Measurements from ENCODE around the gene OR52K1.
"Not testable (repeated sequence)": the region's sequence is repeated elsewhere in the genome, so short reads cannot be mapped to it uniquely, and the experiment has no call there.

Gene OR52K1

GRCh38 chr11:4491878-4492606 lies 9.6 kb downstream of the OR52K1 start:
- no peak for DNase-seq

DNA sequence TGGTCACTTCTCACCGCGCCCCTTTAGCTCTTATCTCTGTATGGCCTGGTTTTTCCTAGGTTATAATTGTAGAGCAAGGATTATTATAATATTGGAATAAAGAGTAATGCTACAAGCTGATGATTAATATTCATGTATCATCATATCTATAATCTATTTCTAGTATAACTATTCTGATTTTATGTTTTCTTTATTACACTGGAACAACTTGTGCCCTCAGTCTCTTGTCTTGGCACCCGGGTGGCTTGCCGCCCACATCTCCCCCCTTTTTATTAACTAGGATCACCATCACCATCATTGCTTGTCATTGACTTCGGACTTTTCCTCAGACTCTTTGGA lies 11.0 kb downstream of the OR52K1 start:
- DNase-seq, result no peak

DNA sequence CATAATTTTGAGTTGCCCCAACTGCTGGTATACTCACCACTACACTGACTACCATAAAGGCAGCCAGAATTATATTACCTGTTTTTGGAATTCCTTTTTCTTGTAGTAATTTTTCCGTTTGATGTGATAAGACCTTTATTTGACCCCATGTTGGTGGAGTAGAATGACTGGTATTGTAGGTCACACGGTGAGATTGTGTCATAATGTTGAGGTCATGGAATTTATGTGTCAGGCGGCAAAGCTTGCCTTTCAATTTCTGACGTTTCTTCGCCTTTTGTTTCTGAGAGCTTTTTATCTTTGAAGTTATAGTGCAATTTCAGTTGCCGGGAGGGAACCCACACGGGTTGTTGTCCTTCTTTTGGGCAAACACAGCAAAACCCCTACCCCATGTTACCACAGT lies 13.0 kb downstream of the OR52K1 start:
- no peak for DNase-seq

DNA sequence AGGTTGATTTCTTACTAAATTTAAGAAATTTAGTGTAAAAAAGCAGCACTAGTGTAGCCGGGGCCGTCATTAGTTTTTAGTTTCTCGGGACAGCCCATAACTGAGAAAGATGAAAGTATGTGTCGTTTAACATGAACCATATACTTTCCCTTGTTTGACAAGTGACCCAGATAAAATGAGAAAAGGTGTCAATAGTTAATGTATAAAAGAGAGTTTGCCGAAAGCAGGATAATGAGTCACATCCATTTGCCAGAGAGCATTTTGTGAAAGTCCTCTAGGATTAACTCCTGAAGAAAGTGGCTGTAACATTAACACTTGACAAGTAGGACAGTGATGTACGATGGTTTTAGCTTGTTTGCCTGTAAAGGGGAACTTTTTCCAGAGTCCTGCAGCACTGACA lies 13.5 kb downstream of the OR52K1 start:
- no peak for DNase-seq

DNA sequence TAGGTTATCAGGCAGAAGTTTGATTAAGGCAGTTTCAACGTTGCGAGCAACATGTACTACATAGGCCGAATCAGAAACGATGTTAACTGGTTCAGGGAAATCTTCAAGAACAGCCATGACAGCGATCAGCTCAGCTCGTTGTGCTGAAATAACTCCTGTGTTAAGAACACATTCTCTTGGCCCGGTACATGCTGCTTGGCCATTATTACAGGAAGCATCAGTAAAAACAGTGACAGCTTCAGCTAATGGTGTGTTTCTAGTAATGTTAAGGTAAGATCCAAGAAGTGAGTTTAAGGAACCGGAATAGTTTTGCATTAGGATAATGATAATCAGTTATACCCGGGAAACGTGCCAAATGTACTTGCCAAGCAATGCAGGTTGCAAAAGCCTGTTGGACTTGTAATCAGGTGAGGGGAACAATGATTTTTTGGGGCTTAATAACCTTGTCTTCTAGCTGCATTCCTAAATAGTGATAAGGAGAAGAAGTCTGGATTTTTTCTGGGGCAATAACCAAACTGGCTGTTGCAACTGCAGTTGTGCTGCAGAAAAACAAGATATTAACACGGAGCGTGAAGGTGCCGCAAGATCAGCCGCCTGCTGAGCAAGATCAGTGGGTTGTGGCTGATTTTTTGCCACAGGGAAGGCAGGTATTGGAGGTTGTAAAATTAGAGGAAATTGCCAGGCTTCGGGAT lies 14.3 kb downstream of the OR52K1 start:
- DNase-seq, result no peak

GRCh38 chr11:4508886-4509285 lies 26.4 kb downstream of the OR52K1 start:
- no peak for DNase-seq

DNA sequence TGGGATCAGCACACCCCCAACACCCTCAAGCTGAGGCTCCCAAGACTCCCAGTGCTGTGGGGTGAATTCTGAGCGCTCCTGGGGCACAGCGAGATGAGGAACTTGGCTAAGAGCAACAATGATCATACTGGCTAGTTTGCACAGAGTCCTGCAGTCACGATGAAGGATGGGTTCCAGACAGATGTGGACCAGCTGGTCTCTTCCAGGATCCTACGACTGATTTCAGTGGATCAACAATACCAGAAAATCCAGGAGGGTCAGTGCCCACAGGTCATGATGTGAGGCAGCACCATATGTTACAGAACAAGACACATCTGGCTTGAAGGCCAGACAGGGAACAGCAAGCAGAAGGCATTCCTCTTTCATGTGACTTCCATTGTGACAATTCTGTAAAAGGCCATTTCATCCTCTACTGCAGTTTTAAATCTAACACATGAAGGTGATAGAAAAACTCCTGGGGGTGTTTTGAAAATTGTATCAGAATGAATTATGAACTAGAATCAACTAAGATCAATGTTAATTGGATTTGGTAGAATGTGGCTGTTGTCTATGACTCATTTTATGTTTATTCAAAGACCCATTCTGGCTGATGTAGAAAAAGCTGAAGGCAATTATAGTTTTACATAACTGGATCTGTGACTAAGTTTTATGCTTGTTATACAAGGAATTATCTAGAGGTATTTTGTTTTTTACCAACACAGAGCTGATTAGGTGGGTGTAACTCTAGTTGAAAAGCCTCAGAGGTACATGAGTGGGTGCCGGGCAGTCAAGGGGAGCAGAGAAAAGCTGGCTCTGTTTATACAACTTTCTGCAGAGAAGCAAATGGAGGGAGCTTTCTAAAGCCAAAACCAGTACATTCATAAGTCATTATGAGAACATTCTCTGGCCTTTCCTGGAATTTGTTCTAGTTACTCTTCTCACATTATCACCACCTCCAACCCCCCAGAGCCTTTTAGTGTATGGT lies 29.1 kb downstream of the OR52K1 start:
- DNase-seq, result no peak

DNA sequence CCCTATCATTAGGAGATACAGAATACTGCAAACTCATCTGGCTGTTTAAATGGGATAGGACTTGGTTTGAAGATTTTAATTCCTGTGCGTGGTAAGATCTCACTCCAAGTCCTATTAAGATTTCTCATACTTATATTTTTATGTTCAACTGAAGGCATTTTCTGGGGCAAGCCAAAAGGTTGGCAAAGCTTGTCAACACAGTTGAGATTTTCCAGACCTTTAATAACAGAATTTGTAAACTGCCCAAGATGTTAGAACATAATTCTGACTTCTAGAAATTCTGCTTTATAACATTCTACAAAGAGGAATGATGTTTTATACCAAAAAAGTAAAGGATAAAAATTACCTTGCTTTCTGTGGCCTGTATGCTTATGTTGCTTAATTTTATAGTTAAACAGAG lies 31.8 kb downstream of the OR52K1 start:
- DNase-seq, result no peak

GRCh38 chr11:4522339-4522738 lies 39.9 kb downstream of the OR52K1 start:
- DNase-seq, result no peak

- DNase-seq, result no peak
Observed at GRCh38 chr11:4522752-4523151, 40.3 kb downstream of the OR52K1 start.

DNA sequence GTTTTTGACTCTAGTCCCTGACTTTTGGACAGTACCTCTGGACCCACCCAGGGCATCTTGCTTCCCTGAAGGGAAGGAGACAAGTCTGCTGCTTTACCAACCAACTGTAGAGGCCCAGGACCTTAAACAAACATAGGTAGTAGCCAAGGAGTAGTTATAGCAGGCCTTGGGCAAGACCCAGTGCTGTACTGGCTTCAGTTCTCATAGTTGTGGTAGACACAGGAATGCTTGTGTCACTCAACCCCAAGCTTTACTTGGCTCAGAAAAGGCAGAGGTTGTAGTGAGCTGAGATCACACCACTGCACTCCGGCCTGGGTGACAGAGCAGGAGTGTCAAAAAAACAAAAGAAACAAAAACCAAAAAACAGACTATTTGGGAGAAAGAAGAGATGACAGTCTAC lies 41.2 kb downstream of the OR52K1 start:
- DNase-seq, result no peak

DNA sequence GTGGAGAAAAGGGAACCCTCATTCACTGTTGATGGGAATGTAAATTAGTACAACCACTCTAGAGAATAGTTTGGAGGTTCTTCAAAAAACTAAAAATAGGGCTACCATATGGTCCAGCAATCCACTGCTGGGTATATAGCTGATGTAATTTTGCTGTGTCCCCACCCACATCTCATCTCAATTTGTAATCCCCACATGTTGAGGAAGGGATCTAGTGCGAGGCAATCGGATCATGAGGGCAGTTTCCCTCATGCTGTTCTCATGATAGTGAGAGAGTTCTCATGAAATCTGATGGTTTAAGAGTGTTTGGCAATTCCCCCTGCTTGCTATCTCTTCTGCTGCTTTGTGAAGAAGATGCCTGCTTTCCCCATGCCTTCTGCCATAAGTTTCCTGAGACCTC lies 45.5 kb downstream of the OR52K1 start:
- DNase-seq, result no peak

GRCh38 chr11:4531686-4532085 lies 49.2 kb downstream of the OR52K1 start:
- not testable (repeated sequence) for DNase-seq

DNA sequence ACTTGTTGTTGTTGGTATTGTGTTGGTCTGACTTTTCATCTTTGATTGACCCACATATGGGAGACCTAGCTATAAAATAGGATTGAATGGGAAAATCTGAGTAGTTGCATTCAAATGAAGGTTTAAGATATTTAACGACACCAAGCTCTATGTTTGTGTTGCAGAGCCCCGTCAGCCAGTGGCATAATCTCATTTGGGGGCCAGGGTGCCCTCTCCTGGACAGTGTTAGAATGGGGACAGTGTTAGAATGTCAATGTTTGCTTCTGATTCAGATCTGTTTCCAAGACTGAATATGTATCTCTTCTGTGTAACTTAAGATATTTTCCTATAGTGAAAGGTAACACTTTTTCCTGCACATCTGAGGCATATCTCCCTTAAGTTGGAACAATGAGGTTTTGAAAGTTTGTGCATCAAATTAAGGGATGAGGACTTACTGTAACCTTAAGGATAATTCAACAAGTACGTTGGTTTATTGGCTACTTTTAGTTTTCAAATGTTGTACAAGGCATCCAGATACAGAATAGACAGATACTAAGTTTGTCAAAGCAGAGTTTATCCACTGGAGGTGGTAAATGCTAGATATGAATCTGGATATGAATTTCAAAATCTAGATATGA lies 57.3 kb downstream of the OR52K1 start:
- peak; percentile 66 for DNase-seq

- no peak for DNase-seq
Observed at GRCh38 chr11:4541071-4541470, 58.6 kb downstream of the OR52K1 start.
